ENCODE data around the gene NUP62. TPM values are rescaled to one million over a fixed set of nuclear protein-coding genes. Genes with fewer than 3 reads are reported as not detected.

Gene NUP62
- total and polyA plus RNA-seq, 4 donors, result 14.2 to 19.8 (median 18.1) TPM

DNA sequence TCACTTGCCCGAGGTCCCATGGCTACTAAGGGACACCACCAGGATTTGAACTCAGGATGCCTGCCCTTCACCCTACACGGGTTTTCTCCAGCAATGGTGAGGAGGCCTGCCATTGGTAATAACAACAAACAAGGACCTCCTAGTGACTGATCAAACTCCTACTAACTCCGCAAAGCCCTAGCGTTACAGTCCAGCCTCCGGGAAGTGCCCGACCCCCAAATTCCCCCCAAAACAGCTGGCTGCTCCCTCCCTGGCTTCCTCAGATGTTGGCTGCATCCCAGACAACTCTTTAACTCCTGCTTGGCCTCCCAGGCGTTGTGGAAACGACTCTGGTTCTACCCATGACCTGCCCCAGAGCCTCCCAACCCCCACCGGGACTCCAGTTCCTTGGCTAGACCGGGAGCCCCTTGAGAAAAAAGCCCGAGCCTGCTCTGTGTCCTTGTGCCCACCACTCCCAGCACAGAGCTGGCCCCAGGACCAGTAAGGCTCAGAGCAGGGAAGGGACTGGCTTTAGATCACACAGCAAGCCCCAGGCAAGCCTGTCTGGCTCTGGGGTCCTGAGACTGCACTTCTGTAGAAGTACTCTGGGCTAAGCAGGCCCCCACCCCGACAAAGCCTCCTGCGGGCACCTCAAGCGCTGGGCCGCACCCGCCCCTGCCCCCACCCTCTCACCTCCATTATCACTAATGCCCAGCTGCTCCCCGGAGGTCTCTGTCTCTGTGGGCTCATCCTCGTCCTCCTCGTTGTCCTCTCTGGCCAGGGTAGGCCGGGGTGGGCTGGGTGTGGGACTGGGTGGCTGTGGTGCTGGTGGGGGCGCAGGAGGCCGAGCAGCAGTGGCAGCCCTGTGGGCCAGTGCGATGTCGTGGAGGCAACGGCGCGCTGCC is 56.8 kb downstream of the NUP62 start:
- H3K9ac ChIP-seq (ENCODE audit: low read depth in 1 of 2, low read length in 2 of 2), result no peak overlapping the region
- no peaks in the 10 kb centered on the region for H3K36me3 ChIP-seq (ENCODE audit: control insufficient read depth in 4 of 4, insufficient read depth in 3 of 4, low read depth in 1 of 4, low read length in 3 of 4)
- H3K4me3 ChIP-seq (ENCODE audit: low read depth in 1 of 3, low read length in 3 of 3), result no peak overlapping the region
- TF ChIP-seq FOXA2 (IDR thresholded peaks at IDR 0.05) (no peak), TAF1 (conservative IDR thresholded peaks at IDR 0.05) (no peak), MAX (IDR thresholded peaks at IDR 0.05) (no peak), NR2F2 (IDR thresholded peaks at IDR 0.05) (no peak), GABPA (IDR thresholded peaks at IDR 0.05 in 1 of 2, conservative IDR thresholded peaks at IDR 0.05 in 1 of 2) (no peak), YY1 (IDR thresholded peaks at IDR 0.05) (no peak), HNF4A (conservative IDR thresholded peaks at IDR 0.05) (no peak)
- DNase-seq (ENCODE audit: low spot score), result peak; percentile 68
- H3K27me3 ChIP-seq (ENCODE audit: control insufficient read depth in 4 of 4, insufficient read depth in 4 of 4, low read length in 3 of 4), result no peaks in the 10 kb centered on the region
- WGBS, result 93% methylated on average over 27 of the region's 27 CpGs
- peaks cover 6 to 37% (median 26%) of the 10 kb centered on the region in 4 donors for H3K4me1 ChIP-seq (ENCODE audit: control insufficient read depth in 4 of 4, insufficient read depth in 4 of 4, low read length in 3 of 4)
- no peak overlapping the region for H3K27ac ChIP-seq (ENCODE audit: low read depth in 1 of 2, low read length in 2 of 2)
- H3K9me3 ChIP-seq (ENCODE audit: control insufficient read depth in 4 of 4, low read length in 3 of 4), result no peaks in the 10 kb centered on the region

- Histone ChIP-seq H3K36me3 (ENCODE audit: control insufficient read depth in 4 of 4, insufficient read depth in 3 of 4, low read depth in 1 of 4, low read length in 3 of 4) (no peaks in the 10 kb centered on the region), H3K27me3 (ENCODE audit: control insufficient read depth in 4 of 4, insufficient read depth in 4 of 4, low read length in 3 of 4) (no peaks in the 10 kb centered on the region), H3K9ac (ENCODE audit: low read depth in 1 of 2, low read length in 2 of 2) (no peak overlapping the region), H3K4me3 (ENCODE audit: low read depth in 1 of 3, low read length in 3 of 3) (no peak overlapping the region), H3K4me1 (ENCODE audit: control insufficient read depth in 4 of 4, insufficient read depth in 4 of 4, low read length in 3 of 4) (peaks cover 6 to 42% (median 30%) of the 10 kb centered on the region in 4 donors), H3K9me3 (ENCODE audit: control insufficient read depth in 4 of 4, low read length in 3 of 4) (no peaks in the 10 kb centered on the region), H3K27ac (ENCODE audit: low read depth in 1 of 2, low read length in 2 of 2) (no peak overlapping the region)
- no peak for DNase-seq (ENCODE audit: low spot score)
- WGBS, result 94% methylated on average over 17 of the region's 17 CpGs
- TF ChIP-seq FOXA2 (IDR thresholded peaks at IDR 0.05) (no peak), SP1 (IDR thresholded peaks at IDR 0.05) (no peak), ZBTB33 (IDR thresholded peaks at IDR 0.05) (no peak), CTCF (IDR thresholded peaks at IDR 0.05; ENCODE audit: low read depth, low read length, missing input control) (no peak), ATF3 (IDR thresholded peaks at IDR 0.05) (no peak), YY1 (IDR thresholded peaks at IDR 0.05) (no peak), GABPA (IDR thresholded peaks at IDR 0.05 in 1 of 2, conservative IDR thresholded peaks at IDR 0.05 in 1 of 2) (no peak)
Measured at GRCh38 chr19:49871349-49871985, 57.8 kb downstream of the NUP62 start.
